Measurements from ENCODE around the gene HDAC4.

Gene HDAC4

GRCh38 chr2:239106314-239106908 is 294.4 kb downstream of the HDAC4 start:
- peak; percentile 66 for DNase-seq (ENCODE audit: low read depth)

DNA sequence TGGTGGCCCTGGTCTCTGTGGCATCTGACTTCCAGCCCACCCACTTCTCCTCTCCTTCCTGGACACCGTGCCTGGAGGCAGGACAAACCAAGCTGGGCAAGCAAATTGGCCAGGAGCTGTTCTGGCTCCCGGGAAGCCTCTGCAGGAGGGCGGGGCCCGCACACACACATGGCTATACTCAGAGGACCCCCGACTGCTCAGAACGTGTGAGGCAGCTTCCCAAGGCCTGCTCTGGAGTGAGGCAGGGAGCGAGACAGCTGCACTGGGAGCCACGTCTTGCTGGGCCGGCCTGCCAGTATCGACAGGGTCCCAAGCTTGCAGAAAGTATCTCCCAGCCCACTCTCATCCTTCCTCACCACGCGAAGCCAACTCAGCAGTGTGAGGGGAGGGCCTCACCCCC is 295.6 kb downstream of the HDAC4 start:
- DNase-seq (ENCODE audit: low read depth) = no peak

DNA sequence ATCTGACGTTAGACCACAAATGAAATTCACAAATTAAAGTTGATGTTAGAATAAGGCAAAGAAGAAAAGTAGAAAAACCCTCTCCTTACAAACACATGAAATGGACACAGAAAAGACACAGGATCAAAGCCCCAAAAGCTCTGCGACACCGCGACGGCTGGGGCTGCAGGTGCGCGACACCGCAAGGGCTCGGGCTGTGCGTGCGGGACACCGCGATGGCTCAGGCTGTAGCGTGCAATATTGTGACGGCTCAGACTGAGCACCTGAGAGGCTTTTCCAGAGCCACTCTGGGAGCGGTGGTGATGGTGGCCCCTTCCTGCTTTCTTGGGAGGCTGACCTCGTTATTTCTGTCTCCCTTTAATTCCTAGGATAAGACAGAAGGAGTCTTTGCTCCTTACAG is 296.0 kb downstream of the HDAC4 start:
- DNase-seq (ENCODE audit: low read depth) = no peak

DNA sequence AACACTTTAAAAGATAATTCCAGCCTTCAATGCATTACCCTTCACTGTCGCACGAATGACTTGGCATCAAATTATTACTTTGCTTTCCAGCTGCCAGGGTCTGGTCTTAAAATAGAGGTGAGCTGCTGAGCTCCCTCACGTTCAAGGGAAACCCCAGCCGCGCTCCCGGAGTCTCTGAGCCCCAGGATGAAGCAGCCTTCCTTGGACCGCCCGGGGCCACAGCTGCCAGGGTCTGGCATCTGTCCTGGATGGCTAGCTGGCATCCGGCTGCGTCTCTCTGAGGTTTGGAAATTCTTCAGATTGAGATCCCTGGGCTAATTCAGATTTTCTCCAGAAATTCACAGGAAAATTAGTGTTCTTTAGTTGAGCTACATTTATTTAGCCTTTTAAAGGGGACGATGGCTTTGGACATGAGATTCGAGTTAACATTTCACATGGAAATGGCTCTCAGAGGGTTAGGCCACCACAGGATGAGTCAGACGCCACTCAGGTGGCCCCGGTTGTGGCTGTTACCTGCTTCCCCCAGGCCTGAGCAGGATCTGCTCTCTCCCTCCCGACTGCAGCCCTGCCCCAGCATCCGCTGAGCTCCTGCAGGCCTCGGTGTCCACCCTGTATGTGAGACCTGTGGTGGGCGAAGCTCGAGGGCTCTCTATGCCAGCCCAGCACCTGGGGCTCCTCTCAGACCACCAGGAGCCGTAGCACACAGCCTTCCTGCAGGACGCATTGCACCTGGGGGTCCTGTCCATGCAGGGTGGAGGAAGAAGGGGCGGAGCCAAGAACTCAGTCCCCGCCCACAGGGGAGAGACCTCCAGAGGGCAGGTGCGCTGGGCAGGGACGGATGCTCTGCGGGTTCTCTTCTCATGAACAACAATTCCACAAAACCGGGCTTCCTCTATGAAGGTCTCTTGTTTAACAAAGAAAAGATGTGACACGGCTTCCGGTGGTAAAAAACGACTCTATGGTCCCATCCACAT is 297.4 kb downstream of the HDAC4 start:
- no peak for DNase-seq (ENCODE audit: low read depth)

DNA sequence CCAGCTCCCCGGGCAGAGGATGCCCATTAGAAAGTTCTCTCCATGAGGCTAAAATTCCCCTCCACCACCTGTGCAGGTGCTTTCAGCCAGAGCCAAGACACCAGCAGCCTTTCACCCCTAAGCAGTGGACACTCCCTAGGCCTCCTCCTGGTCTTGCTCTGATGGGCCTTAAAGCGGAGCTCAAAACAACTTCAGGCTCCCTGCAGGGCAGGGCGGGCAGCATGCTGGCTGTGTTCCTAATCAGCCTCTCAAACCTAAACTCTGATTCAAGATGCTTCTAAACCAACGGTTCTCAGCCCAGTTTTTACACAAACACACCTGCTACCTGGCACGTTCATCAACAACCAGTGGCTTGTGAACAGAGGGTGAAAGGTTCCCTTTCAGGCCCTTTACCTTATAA is 298.6 kb downstream of the HDAC4 start:
- no peak for DNase-seq (ENCODE audit: low read depth)

DNA sequence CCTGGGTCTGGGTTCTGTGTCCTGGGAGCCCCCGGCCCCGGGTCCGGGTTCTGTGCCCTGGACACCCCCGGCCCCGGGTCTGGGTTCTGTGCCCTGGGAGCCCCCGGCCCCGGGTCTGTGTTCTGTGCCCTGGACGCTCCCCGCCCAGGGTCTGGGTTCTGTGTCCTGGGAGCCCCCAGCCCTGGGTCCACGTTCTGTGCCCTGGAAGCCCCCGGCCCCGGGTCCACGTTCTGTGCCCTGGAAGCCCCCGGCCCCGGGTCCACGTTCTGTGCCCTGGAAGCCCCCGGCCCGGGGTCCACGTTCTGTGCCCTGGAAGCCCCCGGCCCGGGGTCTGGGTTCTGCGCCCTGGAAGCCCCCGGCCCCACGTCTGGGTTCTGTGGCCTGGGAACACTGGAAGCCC is 299.0 kb downstream of the HDAC4 start:
- no peak for DNase-seq (ENCODE audit: low read depth)

- no peak for DNase-seq (ENCODE audit: low read depth)
Observed at GRCh38 chr2:239101071-239101470, 299.7 kb downstream of the HDAC4 start.

DNA sequence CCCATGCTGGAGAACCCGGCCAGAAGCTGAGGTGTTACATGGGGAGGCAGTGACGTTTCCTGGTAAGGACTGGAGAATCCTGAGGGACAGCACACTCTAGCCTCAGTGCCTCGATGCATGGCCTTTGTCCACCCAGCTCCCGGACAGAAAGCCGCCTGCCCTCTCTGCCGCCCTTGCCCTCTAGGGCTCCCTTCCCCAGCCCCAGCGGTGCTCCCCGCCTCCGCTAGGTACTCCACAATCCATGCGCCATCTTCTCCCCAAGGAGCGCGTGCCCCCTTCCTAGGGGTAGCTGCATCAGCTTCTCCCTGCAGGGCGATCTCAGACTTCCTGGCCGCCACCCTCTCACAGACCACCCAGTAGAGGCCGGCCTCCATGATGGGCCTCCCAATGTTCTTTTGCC is 301.3 kb downstream of the HDAC4 start:
- DNase-seq (ENCODE audit: low read depth) = no peak

GRCh38 chr2:239098288-239098970 is 302.4 kb downstream of the HDAC4 start:
- no peak for DNase-seq (ENCODE audit: low read depth)

DNA sequence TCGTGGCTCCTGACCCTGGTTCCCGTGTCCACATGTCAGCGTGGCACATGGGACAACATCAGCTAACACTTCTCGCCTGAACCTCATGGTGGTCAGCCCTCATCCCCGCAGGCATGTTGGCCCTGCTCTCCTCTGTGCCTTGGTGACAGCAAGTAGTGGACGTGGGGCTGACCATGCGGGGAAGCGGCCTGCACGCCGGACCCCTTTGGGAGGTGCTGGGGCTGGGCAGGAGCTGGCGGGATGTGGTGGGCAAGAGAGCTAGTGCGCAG is 303.5 kb downstream of the HDAC4 start:
- no peak for DNase-seq (ENCODE audit: low read depth)

GRCh38 chr2:239096676-239097427 is 304.0 kb downstream of the HDAC4 start:
- DNase-seq (ENCODE audit: low read depth) = no peak

DNA sequence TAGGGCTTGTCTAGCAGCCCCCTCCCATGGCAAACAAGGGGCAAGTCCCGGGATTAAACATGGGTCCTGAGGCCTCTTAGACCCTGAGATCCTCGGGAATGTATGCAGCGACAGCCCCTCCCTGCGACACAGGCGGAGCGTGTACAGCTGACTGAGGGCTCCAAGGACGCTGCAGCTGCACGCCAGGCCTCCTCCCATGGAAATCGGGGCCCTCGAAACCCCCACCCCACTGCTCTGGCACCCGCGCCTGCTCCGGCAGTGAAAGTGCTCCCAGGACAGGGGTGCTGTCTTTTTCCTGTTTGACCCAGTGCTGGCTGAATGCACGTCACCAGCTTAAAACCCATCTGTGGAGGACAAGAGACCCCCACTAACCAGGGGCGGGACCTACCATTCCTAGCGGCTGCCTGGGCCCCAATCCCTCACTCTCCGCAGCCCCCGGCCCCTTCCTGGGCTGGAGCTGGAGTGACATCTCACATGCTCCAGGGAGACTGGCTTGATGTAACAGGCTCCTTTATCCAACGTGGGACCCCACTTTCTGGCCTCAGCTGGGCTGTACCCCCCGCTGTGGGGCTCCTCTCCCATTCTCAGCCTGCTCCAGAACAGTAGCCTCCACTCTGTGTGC is 305.2 kb downstream of the HDAC4 start:
- no peak for DNase-seq (ENCODE audit: low read depth)

DNA sequence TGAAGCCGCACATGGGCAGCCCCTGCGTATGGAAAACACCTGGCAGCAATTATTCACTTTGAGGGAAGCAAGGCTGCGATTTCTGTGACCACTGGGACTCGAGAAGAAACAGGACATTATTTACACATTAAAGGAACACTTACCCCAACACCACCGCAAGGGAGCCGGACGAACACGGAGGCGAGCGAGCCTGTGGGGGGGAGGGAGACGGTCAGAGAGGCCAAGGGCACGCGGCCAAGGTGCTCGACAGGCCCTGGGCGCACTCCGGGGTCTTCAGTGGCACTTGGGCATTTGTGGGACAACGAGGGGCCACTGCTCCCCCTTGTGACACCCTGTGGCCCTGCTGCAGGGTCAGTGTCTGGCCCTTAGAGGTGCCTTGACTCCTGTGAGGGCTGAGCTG is 306.0 kb downstream of the HDAC4 start:
- DNase-seq (ENCODE audit: low read depth) = no peak

- no peak for DNase-seq (ENCODE audit: low read depth)
Observed at GRCh38 chr2:239093952-239094351, 306.9 kb downstream of the HDAC4 start.

GRCh38 chr2:239093542-239093941 is 307.3 kb downstream of the HDAC4 start:
- DNase-seq (ENCODE audit: low read depth) = no peak

DNA sequence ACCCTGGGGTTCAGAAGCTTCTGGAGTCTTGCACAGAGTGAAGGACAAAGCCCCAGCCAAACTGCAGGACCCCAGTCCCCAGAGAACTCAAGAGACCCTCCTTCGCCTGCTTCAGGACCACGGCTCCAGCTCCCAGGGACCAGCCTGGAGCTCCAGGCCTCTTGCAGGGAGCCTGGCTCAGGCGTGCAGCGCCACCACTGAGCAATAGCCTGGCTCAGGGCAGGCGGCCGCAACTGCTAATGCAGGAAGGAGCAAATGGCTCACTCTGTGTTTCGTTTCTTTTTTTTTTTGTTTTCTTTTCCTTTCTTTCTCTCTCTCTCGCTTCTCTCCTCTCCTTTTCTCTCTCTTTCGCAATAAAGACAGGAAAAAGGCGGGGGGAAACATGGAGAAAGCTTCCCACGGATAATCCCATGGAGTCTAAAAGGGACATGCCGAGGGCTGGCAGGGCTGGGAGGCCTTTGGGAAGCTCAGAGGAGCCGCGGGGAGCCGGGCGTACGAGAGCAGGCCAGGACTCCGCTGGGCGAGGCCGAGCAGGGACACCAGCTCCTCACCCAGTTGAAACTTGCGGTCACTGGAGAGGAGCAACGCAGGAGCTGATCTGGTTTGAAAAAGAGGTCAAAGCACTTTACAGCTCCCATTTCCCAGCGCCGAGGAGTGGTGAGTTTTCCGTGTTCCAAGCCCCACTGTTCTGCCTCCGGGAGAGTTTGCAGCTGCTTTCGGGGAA is 308.1 kb downstream of the HDAC4 start:
- no peak for DNase-seq (ENCODE audit: low read depth)

DNA sequence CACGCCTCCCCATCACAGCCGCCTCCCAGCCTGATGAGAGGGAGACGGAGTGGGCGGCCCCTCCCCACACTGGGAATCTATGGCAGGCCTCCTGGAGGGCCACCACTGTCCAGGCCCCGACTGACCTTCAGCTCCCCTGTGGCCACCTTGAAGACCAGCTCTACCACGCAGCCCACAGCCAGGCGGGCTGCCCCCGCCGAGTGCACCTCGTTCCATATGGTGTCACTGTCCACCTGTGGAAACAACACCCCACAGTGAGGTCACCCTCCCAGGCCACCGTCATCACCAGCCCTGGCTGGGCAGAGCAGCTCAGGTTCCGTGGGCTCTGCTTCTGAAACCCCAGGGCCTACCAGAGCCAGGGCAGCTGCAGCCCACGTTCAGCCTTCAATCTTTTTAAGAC is 310.9 kb downstream of the HDAC4 start:
- no peak for DNase-seq (ENCODE audit: low read depth)

- no peak for DNase-seq (ENCODE audit: low read depth)
Observed at GRCh38 chr2:239087046-239087710, 313.6 kb downstream of the HDAC4 start.

- DNase-seq (ENCODE audit: low read depth) = peak; percentile 98
Observed at GRCh38 chr2:239086325-239087020, 314.3 kb downstream of the HDAC4 start.
